Subcutaneous adipose tissue (tissue), 4 donors: Measurements from ENCODE around the gene STXBP6. TPM values are rescaled to one million over a fixed set of nuclear protein-coding genes. Genes with fewer than 3 reads are reported as not detected.

ENCODE experiments used
- CTCF ChIP-seq: fragments of 450-650 bp; IDR thresholded peaks from one replicate; pipeline ENCODE4 v1.5.1; 2016; ENCODE audit warnings: low read depth, mild to moderate bottlenecking, control low read depth, antibody characterized with exemption, moderate library complexity
- total RNA-seq, 4 donors: library from RNA; depleted of rRNA; stranded (reverse); fragments of >200 nt; gene quantifications; one replicate each; pipeline ENCODE4 v1.1.0, GENCODE V29; 2016

Gene STXBP6
- total RNA-seq, 4 donors from 2014 or later = 5.4 to 11.7 (median 9.3) TPM

- TF ChIP-seq CTCF = no peak
Measured at GRCh38 chr14:24993631-24994030, 56.3 kb downstream of the STXBP6 start.

- no peak for TF ChIP-seq CTCF
Measured at GRCh38 chr14:24992624-24993360, 57.2 kb downstream of the STXBP6 start.

GRCh38 chr14:24991821-24992220, 58.1 kb downstream of the STXBP6 start:
- no peak for TF ChIP-seq CTCF

- TF ChIP-seq CTCF = no peak
Measured at GRCh38 chr14:24991288-24991687, 58.7 kb downstream of the STXBP6 start.

GRCh38 chr14:24990773-24991172, 59.2 kb downstream of the STXBP6 start:
- TF ChIP-seq CTCF = no peak

DNA sequence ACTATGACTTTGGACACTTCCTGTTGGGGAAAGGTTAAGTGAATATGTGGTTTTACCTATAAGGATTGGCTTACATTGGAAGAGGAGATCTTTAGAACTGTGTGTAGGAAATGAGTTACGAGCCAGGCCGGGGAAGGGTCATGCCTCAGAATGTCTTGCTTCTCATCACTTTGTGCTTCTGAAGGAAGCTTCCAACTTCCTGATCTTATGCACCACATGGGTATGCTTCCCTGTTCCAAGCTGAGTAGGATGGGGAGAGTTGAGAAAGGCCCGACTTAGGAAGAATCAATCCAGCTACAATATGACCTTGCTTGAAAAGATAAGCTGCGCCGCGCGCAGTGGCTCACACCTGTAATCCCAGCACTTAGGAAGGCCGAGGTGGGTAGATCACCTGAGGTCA, 59.9 kb downstream of the STXBP6 start:
- no peak for TF ChIP-seq CTCF

GRCh38 chr14:24988760-24989159, 61.2 kb downstream of the STXBP6 start:
- TF ChIP-seq CTCF = no peak
